Measurements from ENCODE around the gene WRNIP1. TPM values are rescaled to one million over a fixed set of nuclear protein-coding genes. Genes with fewer than 3 reads are reported as not detected.

WRNIP1 gene
- total RNA-seq, 1 experiment from 2014 or later: 38.1 TPM

GRCh38 chr6:2765896-2766766, 938 bp downstream of the WRNIP1 start:
- H3K79me1 ChIP-seq (ENCODE audit: insufficient read depth, low read depth, low read length, poor library complexity, severe bottlenecking): no peaks in the 10 kb centered on the region

More at GRCh38 chr6:2765896-2766766, 938 bp downstream of the WRNIP1 start:
- H2BK5ac ChIP-seq (ENCODE audit: insufficient read length, low read length): no peak overlapping the region
- H2AFZ ChIP-seq (ENCODE audit: low read length): no peak overlapping the region
- peaks cover 11% of the 10 kb centered on the region for H3K23me2 ChIP-seq (ENCODE audit: insufficient read length, low read depth, low read length, poor library complexity, severe bottlenecking)
- H3K4me1 ChIP-seq (ENCODE audit: insufficient read depth, low read length): peaks cover 3% of the 10 kb centered on the region; the same call in 1 of the 2 replicates
- H3K9me3 ChIP-seq (ENCODE audit: control insufficient read depth, low read depth, low read length): no peaks in the 10 kb centered on the region
- no peak overlapping the region for H4K91ac ChIP-seq (ENCODE audit: insufficient read length, low read depth, low read length)
- no peak overlapping the region; a peak in 1 of 7 replicates for H3K27ac Mint-ChIP-seq
- no peak overlapping the region for H2AK5ac ChIP-seq (ENCODE audit: insufficient read length, low read length)
- no peak overlapping the region for H3K23ac ChIP-seq (ENCODE audit: insufficient read length, low read depth, low read length)
- H3T11ph ChIP-seq (ENCODE audit: low read length): no peak overlapping the region
- peaks cover 40 to 45% of the 10 kb centered on the region in 2 experiments for H3K4me1 Mint-ChIP-seq
- no peak overlapping the region for H2BK15ac ChIP-seq (ENCODE audit: low read depth, low read length)
- H3K4ac ChIP-seq (ENCODE audit: low read depth, low read length): no peak overlapping the region
- peak overlapping the region; percentile 65 for H3K9ac ChIP-seq (ENCODE audit: extremely low read depth, insufficient read length, low read length)
- no peaks in the 10 kb centered on the region for H4K20me1 ChIP-seq (ENCODE audit: control insufficient read depth, insufficient read depth, insufficient read length)
- H2BK12ac ChIP-seq (ENCODE audit: insufficient read length, low read depth, low read length): no peak overlapping the region
- H3K18ac ChIP-seq (ENCODE audit: insufficient read length, low read depth, low read length): no peak overlapping the region
- peak overlapping the region; percentile 65 for H3K14ac ChIP-seq (ENCODE audit: insufficient read depth, low read length)
- H3K9me3 Mint-ChIP-seq: peaks cover 2 to 5% of the 10 kb centered on the region in 2 experiments; a peak in 2 of 5 replicates
- H3K27ac ChIP-seq (ENCODE audit: insufficient read length, low read depth, low read length): no peak overlapping the region
- H4K5ac ChIP-seq (ENCODE audit: insufficient read length, low read depth, low read length): no peak overlapping the region
- no peaks in the 10 kb centered on the region for H3K27me3 ChIP-seq (ENCODE audit: insufficient read depth, low read length)
- peaks cover 6 to 10% (median 9%) of the 10 kb centered on the region in 3 experiments; a peak in 5 of 7 replicates for H3K36me3 Mint-ChIP-seq (ENCODE audit: insufficient read depth in 1 of 3, low read depth in 3 of 3)
- no peak for TF ChIP-seq CTCF (conservative IDR thresholded peaks at IDR 0.05)
- H2BK120ac ChIP-seq (ENCODE audit: low read depth, low read length, poor library complexity, severe bottlenecking): no peak overlapping the region
- H3K4me2 ChIP-seq (ENCODE audit: insufficient read depth, insufficient read length, low read length): peak overlapping the region; percentile 97
- WGBS (ENCODE audit: extremely low coverage, insufficient read length, low lambda C conversion rate): no CpG with 5 or more reads among the region's 91 CpGs
- H4K8ac ChIP-seq (replicated peaks; ENCODE audit: insufficient read length, low read depth, low read length): no peak overlapping the region
- DNase-seq: no peak
- H3K4me3 Mint-ChIP-seq: peak overlapping the region; percentile 91 to 94
- H3K79me2 ChIP-seq (ENCODE audit: insufficient read depth, low read length): peaks cover 20% of the 10 kb centered on the region; the same call in 1 of the 2 replicates
- no peak overlapping the region for H2BK20ac ChIP-seq (ENCODE audit: low read depth, low read length, poor library complexity, severe bottlenecking)
- H3K56ac ChIP-seq (ENCODE audit: insufficient read length, low read depth, low read length): no peak overlapping the region
- no peaks in the 10 kb centered on the region for H3K27me3 Mint-ChIP-seq (ENCODE audit: low read depth)
